ENCODE data around the gene PLCG2. TPM values are rescaled to one million over a fixed set of nuclear protein-coding genes. Genes with fewer than 3 reads are reported as not detected.

Gene PLCG2
- total RNA-seq, 1 experiment from 2014 or later: 3.5 TPM

DNA sequence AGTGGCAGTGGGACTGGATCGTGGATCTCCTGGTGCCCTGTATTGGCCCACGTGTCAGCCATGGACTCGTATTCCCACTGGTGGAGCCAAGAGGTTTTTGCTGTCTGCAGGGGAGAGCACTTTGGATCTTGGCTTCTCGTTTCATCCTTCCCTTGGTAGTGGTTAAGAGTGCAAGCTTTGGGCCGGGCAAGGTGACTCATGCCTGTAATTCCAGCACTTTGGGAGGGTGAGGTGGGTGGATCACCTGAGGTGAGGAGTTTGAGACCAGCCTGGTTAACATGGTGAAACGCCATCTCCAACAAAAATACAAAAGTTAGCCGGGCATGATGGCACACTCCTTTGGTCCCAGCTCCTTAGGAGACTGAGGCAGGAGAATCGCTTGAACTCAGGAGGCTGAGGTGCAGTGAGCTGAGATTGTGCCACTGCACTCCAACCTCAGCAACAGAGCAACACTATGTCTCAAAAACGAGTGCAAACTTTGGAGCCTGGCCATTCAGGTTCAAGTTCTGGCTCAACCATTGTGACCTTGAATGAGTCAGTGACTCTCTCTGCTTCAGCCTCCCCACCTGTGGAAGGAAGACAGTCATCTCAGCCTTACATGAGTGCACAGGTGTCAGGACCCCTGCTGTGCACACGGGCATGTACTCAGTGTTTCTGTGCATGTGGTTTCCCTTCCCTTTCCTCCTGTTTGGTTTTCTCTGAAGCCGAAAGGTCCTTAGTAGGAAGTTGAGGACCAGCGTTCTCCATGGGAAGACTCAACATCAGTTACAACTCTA, 57.4 kb downstream of the PLCG2 start:
- no TSS peak for BruUV-seq (replicated peaks)
- Histone ChIP-seq H3K9me2 (replicated peaks; ENCODE audit: low read length) (no peaks in the 10 kb centered on the region), H3K4me3 (ENCODE audit: low read length) (no peak overlapping the region), H3K9ac (ENCODE audit: low read length) (no peak overlapping the region), H3K9me3 (ENCODE audit: low read length) (no peaks in the 10 kb centered on the region), H4K20me1 (ENCODE audit: low read length) (no peaks in the 10 kb centered on the region), H2AFZ (ENCODE audit: low read length) (no peak overlapping the region), H3K36me3 (ENCODE audit: low read depth, low read length) (no peaks in the 10 kb centered on the region), H3K4me1 (ENCODE audit: insufficient read depth, low read length) (peaks cover 5% of the 10 kb centered on the region), H3F3A (ENCODE audit: low read length, unreplicated experiment) (no peaks in the 10 kb centered on the region), H3K79me2 (ENCODE audit: low read length) (no peaks in the 10 kb centered on the region), H3K27ac (ENCODE audit: low read length) (no peak overlapping the region), H3K4me2 (ENCODE audit: low read length) (no peak overlapping the region), H3K27me3 (ENCODE audit: low read length) (no peaks in the 10 kb centered on the region)
- intact Hi-C loops (cut with micrococcal nuclease): no loop called here
- ATAC-seq: no peak
- DNase-seq: no peak
- CTCF ChIA-PET: no interaction called here
- no peak for TF ChIP-seq EZH2 (IDR thresholded peaks at IDR 0.05; ENCODE audit: low read length, unreplicated experiment)
- TF ChIP-seq, protein P1, sequence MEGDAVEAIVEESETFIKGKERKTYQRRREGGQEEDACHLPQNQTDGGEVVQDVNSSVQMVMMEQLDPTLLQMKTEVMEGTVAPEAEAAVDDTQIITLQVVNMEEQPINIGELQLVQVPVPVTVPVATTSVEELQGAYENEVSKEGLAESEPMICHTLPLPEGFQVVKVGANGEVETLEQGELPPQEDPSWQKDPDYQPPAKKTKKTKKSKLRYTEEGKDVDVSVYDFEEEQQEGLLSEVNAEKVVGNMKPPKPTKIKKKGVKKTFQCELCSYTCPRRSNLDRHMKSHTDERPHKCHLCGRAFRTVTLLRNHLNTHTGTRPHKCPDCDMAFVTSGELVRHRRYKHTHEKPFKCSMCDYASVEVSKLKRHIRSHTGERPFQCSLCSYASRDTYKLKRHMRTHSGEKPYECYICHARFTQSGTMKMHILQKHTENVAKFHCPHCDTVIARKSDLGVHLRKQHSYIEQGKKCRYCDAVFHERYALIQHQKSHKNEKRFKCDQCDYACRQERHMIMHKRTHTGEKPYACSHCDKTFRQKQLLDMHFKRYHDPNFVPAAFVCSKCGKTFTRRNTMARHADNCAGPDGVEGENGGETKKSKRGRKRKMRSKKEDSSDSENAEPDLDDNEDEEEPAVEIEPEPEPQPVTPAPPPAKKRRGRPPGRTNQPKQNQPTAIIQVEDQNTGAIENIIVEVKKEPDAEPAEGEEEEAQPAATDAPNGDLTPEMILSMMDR (conservative IDR thresholded peaks at IDR 0.05; ENCODE audit: low read depth, low read length): no peak
- TF ChIP-seq EZH2phosphoT487 (IDR thresholded peaks at IDR 0.05; ENCODE audit: borderline replicate concordance, low read length): no peak
- POLR2A ChIA-PET (ENCODE audit: unreplicated experiment): no interaction called here

GRCh38 chr16:81837312-81837751, 58.2 kb downstream of the PLCG2 start:
- H3K9me2 ChIP-seq (replicated peaks; ENCODE audit: low read length): no peaks in the 10 kb centered on the region
- H3K79me2 ChIP-seq (ENCODE audit: low read length): no peaks in the 10 kb centered on the region
- intact Hi-C loops (cut with micrococcal nuclease): no loop called here
- H3K36me3 ChIP-seq (ENCODE audit: low read depth, low read length): no peaks in the 10 kb centered on the region
- H3K4me3 ChIP-seq (ENCODE audit: low read length): no peak overlapping the region
- CTCF ChIA-PET: no interaction called here
- ATAC-seq: no peak
- H3F3A ChIP-seq (ENCODE audit: low read length, unreplicated experiment): no peaks in the 10 kb centered on the region
- DNase-seq: no peak
- POLR2A ChIA-PET (ENCODE audit: unreplicated experiment): no interaction called here
- peaks cover 5% of the 10 kb centered on the region for H3K4me1 ChIP-seq (ENCODE audit: insufficient read depth, low read length)
- H2AFZ ChIP-seq (ENCODE audit: low read length): no peak overlapping the region
- H3K9ac ChIP-seq (ENCODE audit: low read length): no peak overlapping the region
- H3K27ac ChIP-seq (ENCODE audit: low read length): no peak overlapping the region
- BruUV-seq (replicated peaks): no TSS peak
- TF ChIP-seq, protein P1 (conservative IDR thresholded peaks at IDR 0.05; ENCODE audit: low read depth, low read length): no peak
- TF ChIP-seq EZH2 (IDR thresholded peaks at IDR 0.05; ENCODE audit: low read length, unreplicated experiment) (no peak), EZH2phosphoT487 (IDR thresholded peaks at IDR 0.05; ENCODE audit: borderline replicate concordance, low read length) (no peak)
- no peak overlapping the region for H3K4me2 ChIP-seq (ENCODE audit: low read length)
- no peaks in the 10 kb centered on the region for H3K27me3 ChIP-seq (ENCODE audit: low read length)
- H3K9me3 ChIP-seq (ENCODE audit: low read length): no peaks in the 10 kb centered on the region
- no peaks in the 10 kb centered on the region for H4K20me1 ChIP-seq (ENCODE audit: low read length)

GRCh38 chr16:81838794-81839193, 59.7 kb downstream of the PLCG2 start:
- no peaks in the 10 kb centered on the region for H3K9me2 ChIP-seq (replicated peaks; ENCODE audit: low read length)
- no peak overlapping the region for H3K4me2 ChIP-seq (ENCODE audit: low read length)
- peak; percentile 84 for ATAC-seq
- H3K36me3 ChIP-seq (ENCODE audit: low read depth, low read length): no peaks in the 10 kb centered on the region
- BruUV-seq (replicated peaks): no TSS peak
- H2AFZ ChIP-seq (ENCODE audit: low read length): no peak overlapping the region
- POLR2A ChIA-PET (ENCODE audit: unreplicated experiment): no interaction called here
- intact Hi-C loops (cut with micrococcal nuclease): loop anchor here (1.0 kb wide), 2 partner anchors 35 to 70 kb away; no protein-coding TSS in a partner anchor
- DNase-seq: peak; percentile 63
- no peak overlapping the region for H3K9ac ChIP-seq (ENCODE audit: low read length)
- TF ChIP-seq EZH2phosphoT487 (IDR thresholded peaks at IDR 0.05; ENCODE audit: borderline replicate concordance, low read length) (no peak), EZH2 (IDR thresholded peaks at IDR 0.05; ENCODE audit: low read length, unreplicated experiment) (no peak)
- TF ChIP-seq, protein P1 (conservative IDR thresholded peaks at IDR 0.05; ENCODE audit: low read depth, low read length): no peak
- no peak overlapping the region for H3K27ac ChIP-seq (ENCODE audit: low read length)
- H3F3A ChIP-seq (ENCODE audit: low read length, unreplicated experiment): no peaks in the 10 kb centered on the region
- no peak overlapping the region for H3K4me3 ChIP-seq (ENCODE audit: low read length)
- H4K20me1 ChIP-seq (ENCODE audit: low read length): no peaks in the 10 kb centered on the region
- no peaks in the 10 kb centered on the region for H3K9me3 ChIP-seq (ENCODE audit: low read length)
- CTCF ChIA-PET: no interaction called here
- H3K4me1 ChIP-seq (ENCODE audit: insufficient read depth, low read length): peaks cover 5% of the 10 kb centered on the region
- no peaks in the 10 kb centered on the region for H3K79me2 ChIP-seq (ENCODE audit: low read length)
- no peaks in the 10 kb centered on the region for H3K27me3 ChIP-seq (ENCODE audit: low read length)
